Left ventricle myocardium superior (tissue), 1 donor: Measurements from ENCODE around the gene CIP2A. TPM values are rescaled to one million over a fixed set of nuclear protein-coding genes. Genes with fewer than 3 reads are reported as not detected.

Source experiments
- ATAC-seq: fragments of 200-7000 bp; cut with Tn5 transposase; one replicate; pipeline ENCODE4 v1.9.1; 2020; ENCODE audit warnings: mild to moderate bottlenecking, moderate library complexity
- DNase-seq: peaks from one replicate; pipeline ENCODE4 v3.0.0-alpha.2; 2020
- intact Hi-C: fragments of 100-400 bp; cut with micrococcal nuclease; formaldehyde crosslinking; loops from one replicate; pipeline ENCODE4 v1.11.0; 2022
- total RNA-seq: library from RNA; stranded (reverse); fragmentation: NEBNext Ultra II Directional; extraction: Animal tissue kit (Norgen Biotek cat#: 25700); gene quantifications from one replicate; pipeline ENCODE4 v1.2.1, GENCODE V29; 2021
- donor health status: DM: no; HTN: yes; CAD: no; lungs with severe emphysema.

The CIP2A gene
- total RNA-seq, 1 donor from 2014 or later: 1.3 TPM

DNA sequence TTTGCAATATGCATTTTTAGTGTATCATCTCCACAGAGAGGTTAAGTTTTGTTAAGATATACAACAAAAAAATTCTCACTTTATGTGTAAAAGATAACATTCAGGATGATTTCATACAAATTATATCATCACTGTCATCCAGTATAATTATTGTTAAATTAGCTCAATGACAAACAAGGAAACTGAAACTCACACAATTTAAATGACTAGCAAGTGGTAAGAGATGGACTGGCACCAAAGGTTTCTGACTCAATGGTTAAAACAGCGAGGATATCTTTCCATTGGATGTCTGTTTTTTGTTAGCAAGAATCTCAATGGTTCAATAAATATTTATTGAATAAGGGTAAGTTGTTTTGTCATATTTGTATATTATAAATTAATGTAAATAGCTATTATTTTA lies 22.6 kb downstream of the CIP2A start:
- ATAC-seq (no peak), DNase-seq (no peak)
- intact Hi-C loops: no loop called here

DNA sequence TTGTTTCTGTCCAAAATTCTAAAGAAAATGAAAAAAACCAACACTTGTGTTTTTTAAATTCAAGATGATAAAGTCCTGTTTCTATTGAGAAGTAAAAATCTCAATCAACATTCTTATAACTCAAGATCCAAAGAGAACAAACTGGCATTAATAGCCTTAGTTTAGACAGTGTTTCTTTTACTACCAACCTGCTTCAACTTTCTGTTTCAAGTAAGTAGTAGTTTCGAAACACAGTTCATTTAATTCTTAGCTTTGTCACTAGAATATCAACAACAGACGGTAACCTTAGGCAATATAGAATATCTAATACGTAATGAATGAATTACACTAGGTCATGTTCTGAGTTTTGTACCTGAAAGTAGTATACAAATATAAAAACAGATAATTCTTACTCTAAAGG lies 23.7 kb downstream of the CIP2A start:
- intact Hi-C loops: no loop called here
- ATAC-seq (no peak), DNase-seq (no peak)

DNA sequence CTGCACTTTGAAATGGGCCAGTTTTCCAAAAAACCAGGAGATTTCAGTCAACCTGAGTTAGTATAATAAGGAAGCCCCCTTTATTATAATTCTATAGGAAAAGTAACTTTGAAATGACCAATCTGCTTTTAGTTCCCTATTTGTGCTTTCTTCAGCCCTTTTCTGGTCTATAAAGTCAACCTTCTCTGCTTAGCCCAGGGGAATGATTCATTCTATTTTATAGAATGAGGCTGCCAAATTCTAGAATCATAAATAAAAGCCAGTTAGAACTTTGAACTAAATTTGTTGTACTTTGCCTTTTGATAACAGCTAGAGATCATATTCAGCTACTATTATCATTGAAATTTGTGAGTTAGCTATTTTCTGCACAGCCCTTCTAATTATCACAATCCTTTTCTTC lies 24.7 kb downstream of the CIP2A start:
- intact Hi-C loops: no loop called here
- DNase-seq: no peak
- no peak for ATAC-seq

DNA sequence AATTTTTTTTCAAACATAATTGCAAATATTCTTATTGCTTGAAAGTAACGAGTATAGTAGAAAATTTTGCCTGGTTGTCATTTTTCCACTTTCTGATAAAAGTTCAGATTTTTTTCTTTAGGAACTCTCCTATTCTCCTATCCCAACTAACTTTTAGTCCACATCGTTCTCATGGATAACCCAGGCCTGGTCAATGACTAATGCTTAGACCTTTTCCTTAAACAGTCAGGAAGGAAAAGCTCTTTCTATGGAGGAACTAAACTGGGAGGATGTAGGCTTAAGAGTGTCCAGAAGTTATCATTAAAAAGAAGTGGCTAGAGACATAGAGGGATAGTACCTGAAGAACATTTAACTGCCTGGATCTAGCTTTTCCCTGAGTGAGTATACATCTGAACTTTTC lies 26.7 kb downstream of the CIP2A start:
- intact Hi-C loops: no loop called here
- ATAC-seq (no peak), DNase-seq (no peak)

DNA sequence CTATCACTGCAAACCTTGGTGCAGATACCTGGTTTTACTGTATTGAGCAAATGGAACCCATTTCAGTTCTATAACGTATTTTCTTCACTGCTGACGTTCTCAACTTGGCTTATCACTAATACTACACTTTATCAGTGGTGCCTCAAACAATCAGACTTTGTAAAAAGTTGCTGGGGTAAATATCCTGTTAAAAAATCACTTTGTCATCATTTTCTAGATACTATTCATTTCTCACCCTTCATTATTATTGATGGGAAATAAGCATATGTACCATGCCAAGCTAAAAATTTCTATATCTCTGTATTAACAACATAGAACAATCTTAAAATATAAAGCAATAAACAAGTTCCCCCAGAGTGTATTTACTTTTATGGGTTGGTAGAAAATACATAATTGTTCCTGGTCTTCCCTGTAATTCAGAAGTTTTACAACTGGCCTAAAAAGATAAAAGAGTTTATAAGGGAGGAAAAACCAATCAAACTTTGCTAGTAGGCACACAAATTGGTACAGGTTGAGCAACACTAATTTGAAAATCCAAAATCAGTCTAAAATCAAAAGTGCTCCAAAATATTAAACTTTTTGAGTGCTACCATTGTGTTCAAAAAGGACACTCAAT lies 33.2 kb downstream of the CIP2A start:
- DNase-seq (no peak), ATAC-seq (no peak)
- intact Hi-C loops: no loop called here

DNA sequence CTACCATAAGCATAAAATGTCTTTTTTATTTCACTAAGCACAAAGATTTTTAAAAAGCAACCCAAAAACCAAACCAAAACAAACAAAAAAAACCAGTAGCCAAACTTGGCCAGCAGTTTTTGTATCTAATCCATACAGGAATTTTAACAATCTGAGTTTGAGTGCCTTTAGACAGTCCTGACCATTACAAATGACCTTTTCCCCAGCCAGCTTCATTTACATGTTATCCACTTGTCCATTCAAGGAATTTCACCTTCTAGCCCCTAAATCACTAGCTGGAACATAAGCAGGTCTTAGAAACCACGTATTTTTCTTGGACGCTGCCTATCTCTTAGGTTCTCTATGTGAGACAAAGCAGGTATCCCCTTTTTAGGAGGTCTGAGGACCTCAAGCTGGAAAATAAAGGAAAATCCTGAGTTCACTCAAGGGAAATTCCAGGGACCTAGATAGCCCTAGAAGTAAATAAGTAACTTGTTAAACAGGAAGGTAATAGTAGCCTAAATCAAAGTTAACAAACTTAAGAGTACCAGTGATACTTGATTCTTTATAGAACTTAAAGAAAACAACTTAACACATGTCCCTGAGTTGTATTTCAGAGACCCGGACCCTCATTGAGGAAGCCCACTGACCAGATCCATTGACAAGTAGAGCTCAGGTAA lies 34.2 kb downstream of the CIP2A start:
- DNase-seq: no peak
- intact Hi-C loops: no loop called here
- no peak for ATAC-seq

DNA sequence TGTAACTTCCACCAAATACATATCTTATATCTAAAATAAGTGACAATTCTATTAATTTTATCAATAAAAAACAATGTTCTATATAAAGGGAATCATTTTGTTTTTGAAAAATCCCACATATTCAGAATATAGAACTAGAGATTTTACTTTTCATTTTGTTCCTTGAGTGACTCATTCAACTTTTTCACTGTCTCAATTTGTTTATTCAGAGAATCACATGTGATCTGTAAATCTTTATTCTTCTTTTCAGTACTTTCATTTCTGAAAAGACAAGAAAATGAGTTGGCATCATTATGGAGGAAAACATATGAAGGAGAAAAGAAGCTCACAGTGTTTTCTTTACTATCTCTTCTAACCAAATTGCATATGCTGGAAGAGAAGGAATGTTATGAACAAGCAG lies 35.0 kb downstream of the CIP2A start:
- DNase-seq: no peak
- no peak for ATAC-seq
- intact Hi-C loops: no loop called here

DNA sequence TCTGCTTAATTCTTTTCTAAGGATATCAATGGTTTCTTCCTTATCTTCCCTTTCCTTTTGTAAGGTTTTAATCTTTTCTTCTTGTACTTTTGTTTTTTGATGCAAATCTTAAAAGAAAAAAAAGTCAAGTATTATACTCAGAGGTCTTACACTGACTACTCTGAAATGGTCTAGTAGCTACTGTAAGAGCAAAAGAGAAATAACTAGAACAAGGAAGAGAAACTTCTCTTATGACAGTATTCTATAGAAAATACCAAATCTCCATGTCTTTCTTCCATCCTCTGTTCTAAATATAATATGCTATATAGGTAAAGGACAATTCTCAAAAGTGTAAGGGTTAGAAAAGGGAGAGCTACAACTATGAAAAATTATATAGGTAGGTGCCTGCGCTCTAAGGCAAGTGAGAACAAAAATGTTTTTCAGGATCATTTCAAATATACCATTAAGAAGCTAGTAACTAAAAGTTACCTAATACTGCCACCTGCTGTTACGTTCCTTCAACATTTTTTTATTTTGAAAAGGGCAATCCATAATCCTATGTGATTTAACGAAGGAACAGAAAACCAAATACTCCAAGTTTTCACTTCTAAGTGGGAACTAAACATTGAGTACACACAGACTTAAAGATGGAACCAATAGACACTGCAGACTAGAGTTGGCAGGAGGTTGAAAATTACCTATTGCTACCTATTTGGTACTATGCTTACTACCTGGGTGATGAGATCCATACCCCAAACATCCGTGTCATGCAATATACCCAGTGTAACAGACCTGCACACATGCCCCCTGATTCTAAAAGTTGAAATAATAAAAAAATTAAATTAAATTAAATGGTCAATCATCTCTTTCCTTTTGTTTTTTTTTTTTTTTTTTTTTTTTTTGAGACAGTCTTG lies 36.7 kb downstream of the CIP2A start:
- DNase-seq: no peak
- intact Hi-C loops: loop anchor here (2.0 kb wide), 1 partner anchor 64 kb away; no protein-coding TSS in a partner anchor
- ATAC-seq: peak; percentile 49

DNA sequence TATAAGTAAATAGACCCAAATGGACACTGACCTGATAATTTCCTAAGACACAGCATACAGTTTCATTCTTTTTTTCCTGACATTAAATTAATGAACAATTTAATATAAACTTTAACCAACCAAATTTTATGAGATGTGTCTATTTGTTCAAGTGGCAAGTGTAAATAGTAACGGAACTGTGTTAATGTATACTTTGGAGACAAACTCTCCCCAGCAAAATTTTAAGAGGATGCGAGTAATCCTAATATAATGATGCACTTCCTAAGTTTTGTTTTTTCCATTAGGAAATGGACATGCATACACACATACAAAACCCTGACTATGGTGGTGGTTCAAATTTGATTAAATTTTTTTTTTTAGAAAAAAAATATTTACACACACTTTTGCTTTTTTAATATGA lies 40.4 kb downstream of the CIP2A start:
- no peak for ATAC-seq
- intact Hi-C loops: no loop called here
- DNase-seq: no peak

DNA sequence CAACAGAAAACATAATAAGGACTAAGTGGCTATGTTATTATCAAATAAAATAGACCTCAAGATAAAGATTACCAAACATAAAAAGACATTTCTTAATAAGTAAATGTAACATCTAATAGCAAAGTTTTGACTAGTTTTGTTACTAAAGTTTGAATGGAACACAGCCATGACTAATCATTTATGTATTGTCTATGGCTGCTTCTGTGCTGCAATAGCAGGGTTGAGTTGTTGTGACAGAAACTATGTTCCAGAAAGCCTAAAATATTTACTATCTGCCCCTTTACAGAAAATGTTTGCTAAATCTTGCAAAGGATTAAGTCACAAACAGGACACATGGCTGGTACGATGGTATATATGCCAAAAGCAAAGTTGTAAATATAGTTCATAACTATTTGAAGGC lies 40.9 kb downstream of the CIP2A start:
- intact Hi-C loops: no loop called here
- no peak for ATAC-seq

DNA sequence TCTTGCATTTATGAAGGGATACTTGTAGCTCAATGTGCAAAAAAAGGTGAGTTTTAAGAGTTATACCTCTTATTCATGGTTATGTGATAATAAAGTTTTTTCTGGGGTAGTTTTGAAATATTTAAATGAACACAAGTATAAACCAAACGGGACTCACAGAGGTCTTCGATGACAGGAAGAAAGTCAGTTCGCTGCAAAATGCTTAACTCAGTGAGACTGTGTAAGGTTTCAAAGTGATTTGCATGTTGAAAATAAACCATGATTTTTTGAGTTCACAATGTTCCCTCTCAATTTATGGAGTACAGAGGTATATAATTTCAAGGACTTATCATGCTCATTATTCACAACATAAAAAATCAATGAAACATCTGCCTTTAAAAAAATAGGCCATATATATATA lies 42.5 kb downstream of the CIP2A start:
- DNase-seq (no peak), ATAC-seq (no peak)
- intact Hi-C loops: no loop called here

More for the DNA sequence above, 40.9 kb downstream of the CIP2A start:
- no peak for DNase-seq

DNA sequence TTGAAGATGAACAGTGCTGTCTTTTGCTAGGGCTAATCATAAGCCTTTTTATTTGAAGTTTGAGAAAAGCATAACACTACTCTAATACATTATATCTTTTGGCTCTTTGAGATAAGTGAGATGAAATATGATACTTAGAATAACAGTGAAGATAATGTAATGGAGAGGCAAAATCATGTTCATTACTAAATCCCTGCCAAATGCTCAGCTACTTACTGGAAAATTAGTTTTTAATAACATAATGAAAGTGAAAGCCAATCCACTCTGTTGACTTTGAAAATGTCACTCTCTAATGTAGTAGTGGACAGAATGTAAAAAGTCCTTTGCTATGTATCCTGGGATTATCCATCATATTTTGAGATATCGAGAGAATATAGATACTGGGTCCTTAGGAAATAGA lies 43.0 kb downstream of the CIP2A start:
- intact Hi-C loops: no loop called here
- ATAC-seq: no peak
- no peak for DNase-seq

DNA sequence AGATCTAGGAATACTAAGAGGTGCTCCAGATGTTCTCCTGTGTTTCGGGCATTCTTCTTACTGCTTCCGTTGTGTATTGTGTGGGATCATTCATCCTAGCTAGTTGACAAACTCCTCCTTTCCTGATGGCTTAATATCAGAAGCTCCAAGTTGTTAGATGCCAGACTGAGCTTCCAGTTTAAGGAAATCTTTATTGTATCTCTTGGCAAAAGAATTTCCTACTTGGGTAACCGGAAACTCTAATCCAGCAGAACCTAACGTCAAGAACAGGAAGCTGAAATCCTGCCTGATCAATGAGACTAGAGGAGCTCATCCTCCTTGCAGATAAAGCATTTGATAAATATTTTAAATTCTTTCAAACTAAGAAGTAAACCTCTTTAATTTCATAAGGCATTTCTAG lies 51.2 kb downstream of the CIP2A start:
- no peak for ATAC-seq
- intact Hi-C loops: no loop called here

DNA sequence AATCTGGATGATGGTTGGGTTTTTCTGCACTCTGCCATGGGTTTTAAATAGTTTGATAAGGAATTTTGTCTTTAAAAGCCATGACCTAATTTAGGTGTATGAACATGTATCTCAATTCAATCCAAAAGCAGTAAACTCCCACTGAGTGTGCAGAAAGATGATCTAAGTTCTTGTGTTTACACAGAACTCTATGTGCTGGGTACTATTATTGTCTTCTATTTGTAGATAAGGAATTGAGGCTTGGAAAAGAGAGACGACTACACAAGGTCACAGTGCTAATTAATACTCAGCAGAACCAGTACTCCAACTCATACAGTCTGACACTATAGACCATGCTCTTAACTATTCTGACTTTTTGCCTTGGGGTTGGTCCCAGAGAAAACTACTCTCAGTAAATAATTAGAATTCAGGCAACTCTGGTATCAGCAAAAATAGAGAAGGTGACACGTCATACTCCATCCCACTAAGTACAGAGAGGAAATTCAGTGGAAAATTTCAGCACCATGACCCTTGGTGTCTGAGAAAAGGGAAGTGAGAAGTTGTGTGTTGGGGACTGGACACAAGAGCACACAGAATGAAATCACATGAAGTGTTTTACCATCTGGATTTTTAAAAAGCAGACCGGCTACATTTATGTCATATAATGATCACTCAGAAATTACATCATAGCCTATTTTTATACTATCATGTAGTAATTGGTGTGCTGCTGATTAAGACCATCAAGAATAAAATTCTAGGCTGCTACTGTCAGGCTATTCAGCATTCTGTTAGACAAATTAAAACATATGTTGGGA lies 60.6 kb downstream of the CIP2A start:
- DNase-seq: no peak
- peak; percentile 93 for ATAC-seq
- intact Hi-C loops: no loop called here

More for the DNA sequence above, 51.2 kb downstream of the CIP2A start:
- no peak for DNase-seq

DNA sequence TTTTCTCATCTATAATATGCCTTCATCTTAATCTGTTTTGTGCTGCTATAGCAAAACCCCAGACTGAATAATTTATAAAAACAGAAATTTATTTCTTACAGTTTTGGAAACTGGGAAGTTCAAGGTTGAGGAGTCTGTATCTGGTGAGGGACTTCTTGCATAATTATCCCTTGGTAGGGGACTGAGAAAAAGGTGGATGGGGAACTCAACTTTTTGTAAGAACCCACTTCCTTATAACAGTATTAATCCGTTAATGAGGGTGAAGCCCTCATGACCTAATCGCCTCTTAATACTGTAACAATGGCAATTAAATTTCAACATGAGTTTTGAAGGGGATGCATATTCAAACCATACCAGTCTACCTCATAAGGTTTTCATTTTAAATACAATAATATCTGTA lies 61.4 kb downstream of the CIP2A start:
- intact Hi-C loops: no loop called here
- no peak for DNase-seq
- ATAC-seq: no peak

DNA sequence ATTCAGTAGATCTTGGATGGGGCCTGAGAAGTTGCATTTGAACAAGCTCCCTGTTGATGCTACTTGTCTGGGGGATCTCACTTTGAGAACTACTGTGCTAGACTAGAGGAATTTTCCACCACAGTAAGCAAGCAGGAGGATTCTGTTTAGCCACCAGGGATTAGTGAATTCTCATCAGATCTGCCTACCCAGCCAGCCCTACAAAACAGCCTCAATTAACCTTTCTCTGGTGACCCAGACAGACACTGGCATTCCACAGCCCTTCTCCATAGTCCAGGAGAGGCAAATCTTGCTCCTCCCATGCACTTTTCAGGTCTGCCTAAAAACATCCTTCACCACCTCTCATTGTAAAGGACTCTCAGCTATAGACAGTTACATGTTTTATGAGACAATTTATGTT lies 62.1 kb downstream of the CIP2A start:
- ATAC-seq (no peak), DNase-seq (no peak)
- intact Hi-C loops: no loop called here

DNA sequence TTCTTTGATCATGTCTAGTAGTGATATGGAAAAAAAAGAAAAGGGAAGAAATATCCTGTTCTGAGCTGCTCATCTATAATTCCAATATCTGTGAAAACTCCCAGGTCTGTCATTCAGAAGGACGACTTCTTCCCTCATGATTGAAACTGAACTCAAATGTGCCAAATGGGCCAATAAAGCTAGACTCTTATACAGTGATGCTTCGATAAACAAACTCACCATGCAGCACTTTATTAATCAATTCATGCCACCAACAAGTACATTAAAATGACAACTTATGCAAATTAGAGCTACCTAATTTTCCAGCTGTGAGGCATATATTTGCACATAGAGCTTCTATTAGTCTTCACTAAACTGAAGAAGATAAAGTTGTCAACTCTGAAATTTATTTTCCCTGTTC lies 63.3 kb downstream of the CIP2A start:
- DNase-seq (no peak), ATAC-seq (no peak)
- intact Hi-C loops: no loop called here

DNA sequence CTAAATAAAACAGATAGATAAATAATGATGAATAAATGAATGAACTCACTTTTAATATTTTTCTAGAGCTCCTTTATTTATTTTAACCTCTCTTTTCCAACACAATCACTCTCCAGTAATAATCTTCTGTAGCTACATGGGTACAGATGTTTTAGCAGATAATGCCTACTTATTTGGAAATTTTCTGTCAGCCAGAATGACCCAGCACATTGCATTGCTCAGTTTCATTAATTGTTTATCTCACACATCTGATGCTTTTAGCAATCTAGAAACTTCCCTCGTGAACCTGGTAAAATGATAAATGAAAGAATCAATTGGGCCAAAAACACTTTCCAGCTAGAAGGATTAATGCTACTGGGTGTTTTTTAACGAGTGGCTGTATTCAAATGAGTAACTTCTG lies 64.0 kb downstream of the CIP2A start:
- no peak for DNase-seq
- ATAC-seq: no peak
- intact Hi-C loops: no loop called here

DNA sequence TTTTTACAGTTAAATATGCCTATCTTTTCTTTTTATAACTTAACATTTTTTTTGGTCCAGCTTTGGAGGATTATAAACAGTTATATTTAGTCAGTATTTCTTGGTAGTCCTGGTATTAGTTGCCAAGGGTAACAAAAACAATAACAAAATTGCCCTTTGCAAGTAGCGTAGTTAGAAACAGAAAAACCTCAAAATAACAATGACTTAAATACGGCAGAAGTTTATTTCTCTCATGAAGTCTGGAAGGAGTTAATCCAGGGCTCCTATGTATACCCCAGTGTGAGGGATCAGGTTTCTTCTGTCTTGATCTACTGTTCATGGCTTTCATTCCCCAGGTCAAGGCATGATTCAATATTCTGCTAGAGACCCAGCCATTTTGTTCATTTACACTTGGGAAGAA lies 64.7 kb downstream of the CIP2A start:
- intact Hi-C loops: no loop called here
- ATAC-seq (no peak), DNase-seq (no peak)

DNA sequence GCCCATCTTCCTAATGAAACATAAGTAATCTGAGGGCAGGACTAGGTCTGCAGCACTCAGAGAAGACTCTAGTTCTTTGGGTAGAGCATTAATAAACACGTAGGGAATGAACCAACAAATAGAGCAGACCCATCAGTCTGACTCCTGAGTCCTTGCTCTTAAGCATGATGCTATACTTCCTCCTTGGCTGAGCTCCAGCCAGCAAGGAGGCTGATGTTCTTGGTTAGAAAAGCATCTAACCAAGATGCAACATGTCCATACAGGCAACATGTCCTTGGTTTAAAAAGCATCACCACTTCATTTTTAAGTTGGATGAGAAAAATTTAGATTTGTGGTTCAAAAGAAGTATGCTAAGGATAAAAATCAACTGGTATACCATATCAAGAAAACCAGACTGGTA lies 70.3 kb downstream of the CIP2A start:
- intact Hi-C loops: no loop called here
- no peak for ATAC-seq
- DNase-seq: no peak
